Esophagus squamous epithelium (tissue), 5 donors: ENCODE measurements around the gene MSH2. TPM values are rescaled to one million over a fixed set of nuclear protein-coding genes. Genes with fewer than 3 reads are reported as not detected.

Experiments used
- DNase-seq: peaks from one replicate; lab custom pipeline; 2025; lab: John Stamatoyannopoulos, UW
- H3K27ac ChIP-seq, 4 donors: fragments of 200-600 bp; sonication (generic); one replicate each; pipeline ENCODE4 v1.5.1; 2016 to 2019; ENCODE audit warnings: mild to moderate bottlenecking in 1 of 4
- H3K27me3 ChIP-seq, 4 donors: fragments of 200-600 bp; sonication (generic); 1 replicate in 3 of 4; 2 replicates in 1 of 4; pipeline versions ENCODE4 v1.5.1 to v1.6.0; 2017 to 2021; ENCODE audit warnings: antibody characterized with exemption in 1 of 4
- H3K36me3 ChIP-seq, 3 donors: fragments of 200-600 bp; sonication (generic); one replicate each; pipeline ENCODE4 v1.5.1; 2016 to 2019
- H3K4me1 ChIP-seq, 3 donors: fragments of 200-600 bp; sonication (generic); one replicate each; pipeline ENCODE4 v1.5.1; 2017 to 2019
- H3K4me3 ChIP-seq, 4 donors: fragments of 200-600 bp; sonication (generic); 1 replicate in 3 of 4; 2 replicates in 1 of 4; pipeline ENCODE4 v1.5.1; 2016 to 2019; ENCODE audit warnings: mild to moderate bottlenecking in 2 of 4, moderate library complexity in 1 of 4
- H3K9me3 ChIP-seq, 3 donors: fragments of 200-600 bp; sonication (generic); one replicate each; pipeline ENCODE4 v1.5.1; 2016 to 2019
- POLR2A ChIP-seq, 4 donors: fragments of 450-650 bp; IDR thresholded peaks; one replicate each; pipeline ENCODE4 v1.6.1; 2017; ENCODE audit warnings: antibody characterized with exemption in 4 of 4, mild to moderate bottlenecking in 4 of 4, moderate library complexity in 3 of 4
- WGBS, 2 donors: methylation state at CpG; one replicate each; pipeline ENCODE4 v1.1.5; 2018; 5-methylcytosine and 5-hydroxymethylcytosine counted together
- intact Hi-C: fragments of 100-400 bp; cut with DNase I; formaldehyde crosslinking; loops from one replicate; pipeline ENCODE4 v1.15.0; 2022
- total RNA-seq, 4 donors: library from RNA; depleted of rRNA; stranded (reverse); fragments of >200 nt; gene quantifications; one replicate each; pipeline ENCODE4 v1.1.0, GENCODE V29; 2016
- TF ChIP-seq, protein P1 (sequence below), 6 experiments: fragments of 450-650 bp in 4 of 6; fragments of 200-600 bp in 2 of 6; sonication (generic) in 2 of 6; IDR thresholded peaks; one replicate each; pipeline ENCODE4 v1.5.1; 2016 to 2019; ENCODE audit warnings: antibody characterized with exemption in 6 of 6, mild to moderate bottlenecking in 4 of 6, moderate library complexity in 4 of 6
- donor health status: DM: yes; HTN: yes; CAD: no.

MSH2 gene
- total RNA-seq, 4 donors from 2014 or later: 8.3 to 14.4 (median 12.3) TPM

DNA sequence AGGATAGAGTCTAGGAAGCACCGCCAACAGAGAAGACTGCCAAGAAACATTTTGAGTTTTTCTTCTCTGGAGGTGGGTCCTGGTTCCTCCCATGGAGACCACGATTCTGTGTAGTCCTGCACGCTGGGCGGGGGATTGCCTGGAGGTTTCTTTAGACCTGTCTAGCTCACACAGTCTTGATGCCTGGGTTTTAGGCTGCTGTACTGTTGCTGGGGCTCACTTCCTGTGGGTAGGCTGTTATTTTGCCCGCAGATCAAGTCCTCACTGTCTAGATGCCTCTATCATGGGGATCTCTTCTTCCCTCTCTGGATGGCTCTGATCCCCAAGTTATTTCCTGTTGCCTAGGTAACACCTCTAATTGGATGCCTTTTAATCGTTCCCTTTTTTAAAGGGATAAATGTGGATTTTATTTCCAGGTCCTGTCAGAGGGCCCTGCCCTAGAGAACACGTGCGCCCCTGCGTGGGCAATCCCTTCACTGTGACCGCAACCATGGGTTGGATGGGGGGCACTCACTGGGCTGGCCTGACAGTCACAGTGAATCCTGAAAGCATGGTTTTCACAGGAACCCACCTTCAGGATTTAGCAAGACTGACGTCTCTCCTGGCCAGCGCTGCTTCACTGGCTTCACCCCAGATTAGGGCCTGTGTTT is 115.7 kb downstream of the MSH2 start:
- no peak for DNase-seq
- peaks cover 0 to 57% (median 0%) of the 10 kb centered on the region in 4 donors for H3K27me3 ChIP-seq
- H3K36me3 ChIP-seq: no peaks in the 10 kb centered on the region
- peaks cover 9 to 16% (median 11%) of the 10 kb centered on the region in 3 donors for H3K4me1 ChIP-seq
- intact Hi-C loops: no loop called here
- WGBS, 2 donors: 82% methylated on average over 10 to 12 of the region's 12 CpGs
- TF ChIP-seq POLR2A (IDR thresholded peaks at IDR 0.05): no peak
- TF ChIP-seq, protein P1, sequence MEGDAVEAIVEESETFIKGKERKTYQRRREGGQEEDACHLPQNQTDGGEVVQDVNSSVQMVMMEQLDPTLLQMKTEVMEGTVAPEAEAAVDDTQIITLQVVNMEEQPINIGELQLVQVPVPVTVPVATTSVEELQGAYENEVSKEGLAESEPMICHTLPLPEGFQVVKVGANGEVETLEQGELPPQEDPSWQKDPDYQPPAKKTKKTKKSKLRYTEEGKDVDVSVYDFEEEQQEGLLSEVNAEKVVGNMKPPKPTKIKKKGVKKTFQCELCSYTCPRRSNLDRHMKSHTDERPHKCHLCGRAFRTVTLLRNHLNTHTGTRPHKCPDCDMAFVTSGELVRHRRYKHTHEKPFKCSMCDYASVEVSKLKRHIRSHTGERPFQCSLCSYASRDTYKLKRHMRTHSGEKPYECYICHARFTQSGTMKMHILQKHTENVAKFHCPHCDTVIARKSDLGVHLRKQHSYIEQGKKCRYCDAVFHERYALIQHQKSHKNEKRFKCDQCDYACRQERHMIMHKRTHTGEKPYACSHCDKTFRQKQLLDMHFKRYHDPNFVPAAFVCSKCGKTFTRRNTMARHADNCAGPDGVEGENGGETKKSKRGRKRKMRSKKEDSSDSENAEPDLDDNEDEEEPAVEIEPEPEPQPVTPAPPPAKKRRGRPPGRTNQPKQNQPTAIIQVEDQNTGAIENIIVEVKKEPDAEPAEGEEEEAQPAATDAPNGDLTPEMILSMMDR (IDR thresholded peaks at IDR 0.05): no peak
- no peak overlapping the region for H3K27ac ChIP-seq
- H3K9me3 ChIP-seq: no peaks in the 10 kb centered on the region
- H3K4me3 ChIP-seq: no peak overlapping the region

DNA sequence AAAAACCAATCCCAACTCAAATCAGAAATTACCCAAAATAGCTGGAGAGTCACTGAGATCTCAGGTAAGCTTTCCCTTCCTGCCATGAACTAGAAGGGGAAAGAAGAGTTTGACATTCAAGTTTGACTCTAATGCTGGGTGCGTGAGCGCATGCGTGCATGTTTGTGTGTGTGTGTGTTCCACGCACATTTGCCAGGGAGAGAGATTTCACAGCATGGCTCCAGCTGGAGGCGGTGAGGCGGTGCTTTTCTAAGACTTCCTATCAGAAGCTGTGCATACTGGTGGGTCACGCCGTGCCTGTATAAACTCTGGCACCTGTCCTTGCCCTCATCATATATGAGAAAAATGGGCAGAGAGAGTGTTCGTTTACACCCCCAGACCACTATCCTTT is 116.2 kb downstream of the MSH2 start:
- Histone ChIP-seq H3K36me3 (no peaks in the 10 kb centered on the region), H3K27ac (no peak overlapping the region), H3K4me1 (peaks cover 9 to 16% (median 11%) of the 10 kb centered on the region in 3 donors), H3K4me3 (no peak overlapping the region), H3K27me3 (peaks cover 0 to 59% (median 0%) of the 10 kb centered on the region in 4 donors), H3K9me3 (no peaks in the 10 kb centered on the region)
- intact Hi-C loops: no loop called here
- WGBS, 2 donors: 83 to 100% methylated on average over 2 to 5 of the region's 9 CpGs
- TF ChIP-seq, protein P1 (IDR thresholded peaks at IDR 0.05): no peak
- no peak for TF ChIP-seq POLR2A (IDR thresholded peaks at IDR 0.05)
- no peak for DNase-seq

DNA sequence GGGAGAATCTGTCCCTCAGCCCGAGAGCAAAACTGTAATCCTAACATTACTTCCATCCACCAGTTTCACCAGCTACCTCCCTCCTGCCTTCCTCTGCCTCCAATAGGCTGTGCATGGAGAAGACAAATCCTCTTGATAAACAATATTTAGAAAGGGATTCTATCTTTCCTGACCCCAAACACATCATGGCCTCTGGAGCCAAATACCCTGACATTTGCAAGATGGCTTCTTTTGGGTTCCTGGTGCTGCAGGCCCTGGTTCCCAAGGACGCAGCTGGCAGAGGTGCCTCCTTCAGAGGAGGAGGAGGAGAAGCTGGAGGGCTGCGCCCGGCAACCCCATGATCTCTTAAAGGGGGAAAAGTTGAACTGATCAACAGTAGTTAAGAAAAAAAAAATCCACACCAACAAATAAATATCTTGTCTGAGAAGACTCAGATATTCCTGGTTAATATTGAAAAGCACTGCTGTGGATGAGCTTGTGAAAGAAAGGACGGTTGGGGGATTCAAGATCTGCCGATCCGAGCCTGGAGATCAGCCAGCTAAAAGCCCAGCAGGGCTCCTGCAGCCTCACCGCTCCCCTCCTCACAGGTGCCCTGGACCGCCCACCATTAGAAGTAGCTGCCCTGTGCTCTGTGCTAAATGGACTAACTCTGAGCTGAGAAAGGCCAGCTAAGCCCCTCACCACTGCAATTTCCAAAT is 116.8 kb downstream of the MSH2 start:
- TF ChIP-seq POLR2A (IDR thresholded peaks at IDR 0.05): no peak
- TF ChIP-seq, protein P1 (IDR thresholded peaks at IDR 0.05): no peak
- no peak for DNase-seq
- WGBS, 2 donors: 80 to 88% methylated on average over 5 to 8 of the region's 9 CpGs
- H3K27me3 ChIP-seq: peaks cover 0 to 59% (median 0%) of the 10 kb centered on the region in 4 donors
- no peak overlapping the region for H3K27ac ChIP-seq
- H3K9me3 ChIP-seq: no peaks in the 10 kb centered on the region
- H3K4me1 ChIP-seq: peaks cover 9 to 16% (median 11%) of the 10 kb centered on the region in 3 donors
- no peak overlapping the region for H3K4me3 ChIP-seq
- no peaks in the 10 kb centered on the region for H3K36me3 ChIP-seq
- intact Hi-C loops: no loop called here

- Histone ChIP-seq H3K27ac (no peak overlapping the region), H3K9me3 (no peaks in the 10 kb centered on the region), H3K36me3 (no peaks in the 10 kb centered on the region), H3K27me3 (peaks cover 0 to 59% (median 0%) of the 10 kb centered on the region in 4 donors), H3K4me1 (peaks cover 9 to 16% (median 11%) of the 10 kb centered on the region in 3 donors), H3K4me3 (peak overlapping the region in 2 of 4 donors; percentile 48 to 68)
- TF ChIP-seq POLR2A (IDR thresholded peaks at IDR 0.05): no peak
- TF ChIP-seq, protein P1 (IDR thresholded peaks at IDR 0.05): no peak
- 53 to 63% methylated on average over 2 to 5 of the region's 8 CpGs for WGBS, 2 donors
- intact Hi-C loops: no loop called here
- DNase-seq: no peak
Measured at GRCh38 chr2:47520302-47520630, 117.3 kb downstream of the MSH2 start.
